AG09309 (cell line): ENCODE data around the gene PLA2G3.

Experiments used
- DNase-seq: peaks from one replicate; pipeline ENCODE4 v3.0.0-alpha.2; 2010; ENCODE audit warnings: low read depth
- H3K4me3 ChIP-seq: 2 replicates; pipeline ENCODE4 v1.5.1; 2011; ENCODE audit warnings: mild to moderate bottlenecking, low read depth, low read length, moderate library complexity; ENCODE audit not compliant: control insufficient read depth
- CTCF ChIP-seq: IDR thresholded peaks from 2 replicates; pipeline ENCODE4 v1.5.1; 2011; ENCODE audit warnings: mild to moderate bottlenecking, low read depth, low read length, inconsistent platforms; ENCODE audit not compliant: insufficient read depth, control insufficient read depth; ENCODE audit errors: missing control alignments

PLA2G3 gene

GRCh38 chr22:31122532-31123291 is 17.6 kb downstream of the PLA2G3 start, which contains the start of gene INPP5J:
TSS of gene INPP5J (plus strand) at chr22:31122966. CDS start at chr22:31123015, 49 bp downstream.
- DNase-seq = no peak
- no peak for TF ChIP-seq CTCF
- peak within 1 kb of the TSS; percentile 44 for H3K4me3 ChIP-seq

GRCh38 chr22:31122196-31122531 is 18.1 kb downstream of the PLA2G3 start:
- no peak for TF ChIP-seq CTCF
- no peak for DNase-seq

GRCh38 chr22:31121403-31121802 is 18.9 kb downstream of the PLA2G3 start:
- no peak overlapping the region for H3K4me3 ChIP-seq
- DNase-seq = no peak
- no peak for TF ChIP-seq CTCF

More at GRCh38 chr22:31122196-31122531, 18.1 kb downstream of the PLA2G3 start:
- no peak overlapping the region for H3K4me3 ChIP-seq

GRCh38 chr22:31120642-31121041 is 19.7 kb downstream of the PLA2G3 start:
- no peak for DNase-seq
- no peak overlapping the region for H3K4me3 ChIP-seq
- no peak for TF ChIP-seq CTCF

GRCh38 chr22:31120230-31120629 is 20.1 kb downstream of the PLA2G3 start:
- no peak for DNase-seq

GRCh38 chr22:31119026-31119717 is 21.1 kb downstream of the PLA2G3 start:
- H3K4me3 ChIP-seq = no peak overlapping the region
- no peak for TF ChIP-seq CTCF
- no peak for DNase-seq

More at GRCh38 chr22:31120230-31120629, 20.1 kb downstream of the PLA2G3 start:
- H3K4me3 ChIP-seq = no peak overlapping the region
- TF ChIP-seq CTCF = no peak
